Activated T-helper 17 cell treated with anti-CD3 and anti-CD28 coated beads, Interleukin-2, amount 50 U/mL, for 72 hours (primary cell): ENCODE data around the gene ODAPH. TPM values are rescaled to one million over a fixed set of nuclear protein-coding genes. Genes with fewer than 3 reads are reported as not detected.
"Not testable (repeated sequence)": the region's sequence is repeated elsewhere in the genome, so short reads cannot be mapped to it uniquely, and the experiment has no call there.

Experiments used
- ATAC-seq: fragments of 150-1000 bp; cut with Tn5 transposase; replicated peaks from 2 replicates; pipeline ENCODE4 v1.10.0; 2021; ENCODE audit warnings: mild to moderate bottlenecking, moderate library complexity
- H3K27ac Mint-ChIP-seq: one replicate; pipeline ENCODE4 v1.8.0; 2022; ENCODE audit warnings: mixed read lengths
- H3K27me3 Mint-ChIP-seq: one replicate; pipeline ENCODE4 v1.8.0; 2022; ENCODE audit warnings: mixed read lengths
- H3K36me3 Mint-ChIP-seq: one replicate; pipeline ENCODE4 v1.8.0; 2022; ENCODE audit warnings: low read depth, mild to moderate bottlenecking, mixed read lengths
- H3K4me1 Mint-ChIP-seq: one replicate; pipeline ENCODE4 v1.8.0; 2022; ENCODE audit warnings: mixed read lengths
- H3K4me3 Mint-ChIP-seq: one replicate; pipeline ENCODE4 v1.8.0; 2022; ENCODE audit warnings: mild to moderate bottlenecking, mixed read lengths
- H3K9me3 Mint-ChIP-seq: one replicate; pipeline ENCODE4 v1.8.0; 2022; ENCODE audit warnings: mixed read lengths
- total RNA-seq, 2 donors: library from RNA; stranded (reverse); gene quantifications; one replicate each; pipeline ENCODE4 v1.2.3, GENCODE V29; 2022

ODAPH gene
- total RNA-seq, 2 donors from 2014 or later: 0.87 to 3.4 TPM

DNA sequence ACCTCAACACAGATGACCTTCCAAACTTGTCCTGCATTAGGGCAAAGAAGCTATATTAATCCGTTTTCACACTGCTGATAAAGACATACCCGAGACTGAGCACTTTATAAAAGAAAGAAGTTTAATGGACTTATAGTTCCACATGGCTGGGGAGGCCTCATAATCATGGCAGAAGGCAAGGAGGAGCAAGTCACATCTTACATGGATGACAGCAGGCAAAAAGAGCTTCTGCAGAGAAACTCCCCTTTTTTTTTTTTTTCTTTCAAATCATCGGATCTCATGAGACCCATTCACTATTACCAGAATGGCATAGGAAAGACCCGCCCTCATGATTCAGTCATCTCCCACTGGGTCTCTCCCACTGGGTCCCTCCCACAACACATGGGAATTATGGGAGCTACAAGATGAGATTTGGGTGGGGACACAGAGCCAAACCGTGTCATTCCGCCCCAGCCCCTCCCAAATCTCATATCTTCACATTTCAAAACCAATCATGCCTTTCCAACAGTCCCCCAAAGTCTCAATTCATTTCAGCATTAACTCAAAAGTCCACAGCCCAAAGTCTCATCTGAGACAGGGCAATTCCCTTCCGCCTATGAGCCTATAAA lies 24.2 kb upstream of the ODAPH start:
- H3K9me3 Mint-ChIP-seq, H3K4me1 Mint-ChIP-seq, H3K27ac Mint-ChIP-seq, ATAC-seq, H3K4me3 Mint-ChIP-seq, H3K27me3 Mint-ChIP-seq: not testable (repeated sequence)
- H3K36me3 Mint-ChIP-seq: peaks cover 64% of the 10 kb centered on the region

- ATAC-seq, H3K27ac Mint-ChIP-seq, H3K9me3 Mint-ChIP-seq, H3K4me1 Mint-ChIP-seq, H3K4me3 Mint-ChIP-seq, H3K27me3 Mint-ChIP-seq: not testable (repeated sequence)
- H3K36me3 Mint-ChIP-seq: peaks cover 47% of the 10 kb centered on the region
Measured at GRCh38 chr4:75533339-75533887, 22.5 kb upstream of the ODAPH start.

- peaks cover 43% of the 10 kb centered on the region for H3K36me3 Mint-ChIP-seq
- ATAC-seq, H3K27ac Mint-ChIP-seq: not testable (repeated sequence)
Measured at GRCh38 chr4:75533926-75534325, 21.9 kb upstream of the ODAPH start.

GRCh38 chr4:75537308-75537707 lies 18.6 kb upstream of the ODAPH start:
- H3K27me3 Mint-ChIP-seq, H3K9me3 Mint-ChIP-seq, H3K4me1 Mint-ChIP-seq, H3K4me3 Mint-ChIP-seq, ATAC-seq: not testable (repeated sequence)
- peaks cover 17% of the 10 kb centered on the region for H3K36me3 Mint-ChIP-seq
- peak overlapping the region; percentile 37 for H3K27ac Mint-ChIP-seq

More at GRCh38 chr4:75533926-75534325, 21.9 kb upstream of the ODAPH start:
- not testable (repeated sequence) for H3K4me3 Mint-ChIP-seq, H3K4me1 Mint-ChIP-seq, H3K27me3 Mint-ChIP-seq, H3K9me3 Mint-ChIP-seq

GRCh38 chr4:75542824-75543223 lies 13.0 kb upstream of the ODAPH start:
- Mint-ChIP-seq H3K27ac (no peak overlapping the region), H3K9me3 (no peaks in the 10 kb centered on the region), H3K36me3 (peaks cover 14% of the 10 kb centered on the region), H3K27me3 (no peaks in the 10 kb centered on the region), H3K4me1 (no peaks in the 10 kb centered on the region), H3K4me3 (no peak overlapping the region)
- ATAC-seq: peak; percentile 97

DNA sequence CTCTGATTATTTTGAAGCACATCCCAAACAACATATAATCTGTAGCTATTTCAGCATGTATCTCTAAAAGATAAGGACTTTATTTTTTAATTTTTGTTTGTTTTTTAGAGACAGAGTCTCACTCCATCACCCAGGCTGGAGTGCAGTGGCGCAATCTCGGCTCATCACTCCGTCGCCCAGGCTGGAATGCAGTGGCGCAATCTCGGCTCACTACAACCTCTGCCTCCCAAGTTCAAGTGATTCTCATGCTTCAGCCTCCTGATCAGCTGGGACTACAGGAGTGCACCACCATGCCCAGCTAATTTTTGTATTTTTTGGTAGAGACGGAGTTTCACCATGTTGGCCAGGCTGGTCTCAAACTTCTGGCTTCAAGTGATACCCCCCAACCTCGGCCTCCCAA lies 11.6 kb upstream of the ODAPH start:
- not testable (repeated sequence) for ATAC-seq, H3K9me3 Mint-ChIP-seq, H3K4me3 Mint-ChIP-seq, H3K27me3 Mint-ChIP-seq, H3K4me1 Mint-ChIP-seq
- Mint-ChIP-seq H3K36me3 (peaks cover 14% of the 10 kb centered on the region), H3K27ac (peak overlapping the region; percentile 36)

- ATAC-seq: no peak
- H3K4me1 Mint-ChIP-seq: peaks cover 6% of the 10 kb centered on the region
Measured at GRCh38 chr4:75544870-75545269, 11.0 kb upstream of the ODAPH start.

GRCh38 chr4:75545526-75545925 lies 10.3 kb upstream of the ODAPH start:
- no peaks in the 10 kb centered on the region for H3K9me3 Mint-ChIP-seq

More at GRCh38 chr4:75544870-75545269, 11.0 kb upstream of the ODAPH start:
- peak overlapping the region; percentile 36 for H3K27ac Mint-ChIP-seq
- no peaks in the 10 kb centered on the region for H3K27me3 Mint-ChIP-seq
- no peak overlapping the region for H3K4me3 Mint-ChIP-seq
- H3K36me3 Mint-ChIP-seq: peaks cover 14% of the 10 kb centered on the region
- no peaks in the 10 kb centered on the region for H3K9me3 Mint-ChIP-seq

GRCh38 chr4:75547647-75548387 lies 8.0 kb upstream of the ODAPH start:
- H3K9me3 Mint-ChIP-seq: no peaks in the 10 kb centered on the region
- no peak overlapping the region for H3K27ac Mint-ChIP-seq
- peaks cover 6% of the 10 kb centered on the region for H3K36me3 Mint-ChIP-seq
- H3K27me3 Mint-ChIP-seq: no peaks in the 10 kb centered on the region
- no peak overlapping the region for H3K4me3 Mint-ChIP-seq
- H3K4me1 Mint-ChIP-seq: peaks cover 6% of the 10 kb centered on the region
- ATAC-seq: no peak

More at GRCh38 chr4:75545526-75545925, 10.3 kb upstream of the ODAPH start:
- no peak for ATAC-seq
- no peak overlapping the region for H3K4me3 Mint-ChIP-seq
- peaks cover 6% of the 10 kb centered on the region for H3K4me1 Mint-ChIP-seq
- no peaks in the 10 kb centered on the region for H3K27me3 Mint-ChIP-seq
- no peak overlapping the region for H3K27ac Mint-ChIP-seq
- H3K36me3 Mint-ChIP-seq: peaks cover 14% of the 10 kb centered on the region

DNA sequence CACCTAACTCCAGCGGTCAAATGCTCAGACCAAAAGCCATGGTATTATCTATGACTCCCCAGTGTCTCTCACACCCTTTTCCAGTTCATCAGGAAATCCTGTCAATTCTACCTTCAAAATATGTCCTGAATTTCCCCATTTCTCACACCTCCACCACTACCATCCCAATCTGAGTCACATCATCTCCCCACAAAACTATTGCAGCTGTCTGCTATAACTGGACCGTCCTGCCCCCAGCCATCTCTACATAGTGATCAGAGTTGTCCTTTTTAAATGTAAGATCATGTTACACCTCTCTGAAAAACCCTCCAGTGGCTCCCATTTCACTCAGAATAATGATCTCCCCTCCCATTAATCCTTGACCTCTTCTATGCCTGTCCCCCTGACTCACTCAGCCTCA lies 6.8 kb upstream of the ODAPH start:
- Mint-ChIP-seq H3K27me3 (no peaks in the 10 kb centered on the region), H3K27ac (no peak overlapping the region), H3K9me3 (no peaks in the 10 kb centered on the region), H3K4me3 (no peak overlapping the region), H3K36me3 (peaks cover 6% of the 10 kb centered on the region), H3K4me1 (peaks cover 6% of the 10 kb centered on the region)
- ATAC-seq: no peak

- peaks cover 3% of the 10 kb centered on the region for H3K27me3 Mint-ChIP-seq
- no peak for ATAC-seq
- no peak overlapping the region for H3K27ac Mint-ChIP-seq
- no peak overlapping the region for H3K4me3 Mint-ChIP-seq
- no peaks in the 10 kb centered on the region for H3K9me3 Mint-ChIP-seq
- no peaks in the 10 kb centered on the region for H3K36me3 Mint-ChIP-seq
- peaks cover 12% of the 10 kb centered on the region for H3K4me1 Mint-ChIP-seq
Measured at GRCh38 chr4:75552452-75552851, 3.4 kb upstream of the ODAPH start.

- Mint-ChIP-seq H3K27me3 (peaks cover 15% of the 10 kb centered on the region), H3K9me3 (no peaks in the 10 kb centered on the region), H3K4me3 (no peak overlapping the region)
Measured at GRCh38 chr4:75557696-75558095, 1.8 kb downstream of the ODAPH start.

GRCh38 chr4:75561789-75562188 lies 5.9 kb downstream of the ODAPH start:
- Mint-ChIP-seq H3K4me1 (no peaks in the 10 kb centered on the region), H3K27me3 (peaks cover 16% of the 10 kb centered on the region), H3K36me3 (no peaks in the 10 kb centered on the region), H3K4me3 (no peak overlapping the region), H3K27ac (no peak overlapping the region), H3K9me3 (no peaks in the 10 kb centered on the region)
- no peak for ATAC-seq

More at GRCh38 chr4:75557696-75558095, 1.8 kb downstream of the ODAPH start:
- H3K4me1 Mint-ChIP-seq: peaks cover 6% of the 10 kb centered on the region
- H3K27ac Mint-ChIP-seq: no peak overlapping the region
- ATAC-seq: no peak
- no peaks in the 10 kb centered on the region for H3K36me3 Mint-ChIP-seq

DNA sequence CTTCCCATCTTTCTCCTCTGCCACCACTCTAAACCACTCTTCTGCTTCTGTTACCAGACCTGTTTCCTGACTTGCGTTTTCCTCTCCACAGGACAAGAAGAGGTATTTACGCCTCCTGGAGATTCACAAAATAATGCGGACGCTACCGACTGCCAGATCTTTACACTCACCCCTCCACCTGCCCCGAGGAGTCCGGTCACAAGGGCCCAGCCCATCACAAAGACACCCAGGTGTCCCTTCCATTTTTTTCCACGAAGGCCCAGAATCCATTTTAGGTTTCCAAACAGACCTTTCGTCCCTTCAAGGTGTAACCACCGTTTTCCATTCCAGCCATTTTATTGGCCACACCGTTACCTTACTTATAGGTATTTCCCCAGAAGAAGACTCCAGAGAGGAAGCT lies 8.2 kb downstream of the ODAPH start:
- Mint-ChIP-seq H3K36me3 (no peaks in the 10 kb centered on the region), H3K9me3 (no peaks in the 10 kb centered on the region), H3K27me3 (peaks cover 10% of the 10 kb centered on the region), H3K4me1 (no peaks in the 10 kb centered on the region), H3K27ac (no peak overlapping the region), H3K4me3 (no peak overlapping the region)
- no peak for ATAC-seq

DNA sequence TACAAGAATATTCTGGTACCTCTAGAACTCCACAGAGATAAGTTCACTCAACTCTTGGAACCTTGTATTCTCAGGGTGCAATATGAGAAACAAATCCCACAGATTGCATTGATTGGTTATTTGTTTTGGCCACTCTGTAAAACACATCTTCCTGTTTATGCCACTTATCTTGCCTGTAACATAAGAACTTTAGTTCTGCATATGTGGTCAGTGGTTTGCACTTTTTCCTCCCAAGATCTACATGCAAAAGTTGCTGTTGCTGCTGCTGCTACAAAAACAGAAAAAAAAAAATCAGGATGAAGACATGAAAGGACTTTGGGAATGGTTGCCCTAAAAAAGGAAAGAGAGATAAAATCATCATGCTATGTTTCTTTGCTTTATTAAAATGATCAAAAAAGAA lies 9.6 kb downstream of the ODAPH start:
- Mint-ChIP-seq H3K9me3 (no peaks in the 10 kb centered on the region), H3K27ac (no peak overlapping the region), H3K4me3 (no peak overlapping the region), H3K4me1 (no peaks in the 10 kb centered on the region), H3K36me3 (no peaks in the 10 kb centered on the region), H3K27me3 (peaks cover 7% of the 10 kb centered on the region)
- ATAC-seq: no peak
